Measurements from ENCODE around the gene SPEF2.

SPEF2 gene

GRCh38 chr5:35623991-35624390 is 6.3 kb downstream of the SPEF2 start:
- H3K4me3 ChIP-seq (ENCODE audit: low read depth, low read length): no peak overlapping the region
- H3K27me3 ChIP-seq (ENCODE audit: insufficient read depth, low read depth, severe bottlenecking): peaks cover 78% of the 10 kb centered on the region
- no peak overlapping the region for H3K27ac ChIP-seq
- H3K36me3 ChIP-seq: no peaks in the 10 kb centered on the region
- DNase-seq: no peak
- no peak for TF ChIP-seq CTCF (IDR thresholded peaks at IDR 0.05; ENCODE audit: low read depth, low read length)
- no peaks in the 10 kb centered on the region for H3K9me3 ChIP-seq (ENCODE audit: severe bottlenecking)

DNA sequence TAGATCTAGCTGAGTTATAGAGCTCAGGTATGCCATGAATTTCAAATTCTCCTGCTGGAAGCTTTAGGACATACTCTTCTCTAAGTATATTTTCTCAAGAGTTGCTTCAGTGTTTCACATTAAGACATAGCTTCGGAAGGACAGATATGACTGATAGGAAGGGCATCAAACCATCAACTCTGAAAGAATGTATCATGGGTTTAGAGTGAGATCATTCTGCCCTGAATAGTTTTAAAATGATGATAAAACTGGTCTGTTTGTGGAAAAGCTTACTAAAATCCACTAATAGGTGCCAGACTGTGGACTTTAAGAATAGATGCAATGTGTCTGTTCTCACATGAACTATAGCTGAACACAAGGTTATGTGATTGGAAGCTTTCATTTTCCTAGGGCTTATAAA is 8.4 kb downstream of the SPEF2 start:
- H3K4me3 ChIP-seq (ENCODE audit: low read depth, low read length): no peak overlapping the region
- no peak for TF ChIP-seq CTCF (IDR thresholded peaks at IDR 0.05; ENCODE audit: low read depth, low read length)
- DNase-seq: no peak
- H3K27me3 ChIP-seq (ENCODE audit: insufficient read depth, low read depth, severe bottlenecking): peaks cover 83% of the 10 kb centered on the region
- no peaks in the 10 kb centered on the region for H3K36me3 ChIP-seq
- no peaks in the 10 kb centered on the region for H3K9me3 ChIP-seq (ENCODE audit: severe bottlenecking)
- no peak overlapping the region for H3K27ac ChIP-seq

DNA sequence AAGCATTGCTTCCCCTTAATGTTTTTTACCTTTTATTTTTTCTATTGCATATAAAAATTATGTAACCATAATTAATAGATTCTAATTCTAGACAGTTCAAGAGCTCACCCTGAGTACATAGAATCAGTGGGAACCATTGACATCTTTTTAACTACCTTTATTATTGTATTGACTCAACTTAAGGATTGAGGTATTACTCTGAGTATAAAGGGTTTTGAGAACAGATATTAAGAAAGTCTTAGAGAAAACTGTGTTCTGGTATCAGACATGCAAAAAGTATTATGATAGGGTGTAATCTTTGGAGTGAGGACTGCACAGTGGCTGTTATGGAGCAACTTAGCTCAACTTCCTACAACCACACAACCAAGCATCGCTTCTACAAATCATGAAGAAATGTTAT is 8.9 kb downstream of the SPEF2 start:
- DNase-seq: no peak
- H3K27me3 ChIP-seq (ENCODE audit: insufficient read depth, low read depth, severe bottlenecking): peaks cover 83% of the 10 kb centered on the region
- no peaks in the 10 kb centered on the region for H3K36me3 ChIP-seq
- no peaks in the 10 kb centered on the region for H3K9me3 ChIP-seq (ENCODE audit: severe bottlenecking)
- no peak overlapping the region for H3K27ac ChIP-seq
- H3K4me3 ChIP-seq (ENCODE audit: low read depth, low read length): no peak overlapping the region
- no peak for TF ChIP-seq CTCF (IDR thresholded peaks at IDR 0.05; ENCODE audit: low read depth, low read length)

DNA sequence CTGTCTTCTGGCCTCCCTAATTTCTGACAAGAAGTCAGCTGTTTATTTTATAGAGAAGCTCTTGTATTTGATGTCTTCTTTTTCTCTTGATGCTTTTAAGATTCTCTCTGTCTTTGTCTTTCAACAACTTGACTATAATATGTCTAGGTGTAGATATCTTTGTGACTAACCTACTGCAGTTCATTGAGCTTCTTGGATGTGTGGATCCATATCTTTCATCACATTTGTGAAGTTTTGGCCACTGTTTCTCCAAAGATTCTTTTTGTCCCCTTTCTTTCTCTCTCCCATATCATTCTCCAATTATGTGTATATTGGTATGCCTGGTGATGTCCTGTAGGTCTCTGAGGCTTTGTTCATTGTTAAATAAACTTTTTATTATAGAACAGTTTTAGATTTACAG is 16.7 kb downstream of the SPEF2 start:
- peaks cover 63% of the 10 kb centered on the region for H3K27me3 ChIP-seq (ENCODE audit: insufficient read depth, low read depth, severe bottlenecking)
- no peak overlapping the region for H3K4me3 ChIP-seq (ENCODE audit: low read depth, low read length)
- DNase-seq: no peak
- no peaks in the 10 kb centered on the region for H3K9me3 ChIP-seq (ENCODE audit: severe bottlenecking)
- H3K27ac ChIP-seq: no peak overlapping the region
- H3K36me3 ChIP-seq: no peaks in the 10 kb centered on the region
- no peak for TF ChIP-seq CTCF (IDR thresholded peaks at IDR 0.05; ENCODE audit: low read depth, low read length)

DNA sequence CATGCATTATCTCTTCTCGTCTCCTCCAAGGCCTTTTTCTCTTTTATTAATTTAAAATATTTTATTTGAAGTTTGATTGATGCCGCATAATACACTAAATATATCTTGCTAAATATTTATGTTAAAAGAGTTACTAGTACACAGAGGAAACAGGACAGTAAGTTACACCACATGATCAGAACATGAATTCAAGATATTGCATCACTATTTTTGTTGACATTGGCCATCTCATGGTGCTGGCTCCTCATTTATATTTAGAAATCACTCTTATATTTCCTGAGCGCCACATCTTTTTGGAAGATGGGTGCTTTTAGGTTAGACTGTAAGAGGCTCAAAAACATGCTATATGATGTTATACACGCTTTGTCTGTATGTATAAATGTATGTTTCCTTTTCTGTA is 23.0 kb downstream of the SPEF2 start:
- H3K4me3 ChIP-seq (ENCODE audit: low read depth, low read length): no peak overlapping the region
- no peak for TF ChIP-seq CTCF (IDR thresholded peaks at IDR 0.05; ENCODE audit: low read depth, low read length)
- no peak overlapping the region for H3K27ac ChIP-seq
- DNase-seq: no peak
- H3K27me3 ChIP-seq (ENCODE audit: insufficient read depth, low read depth, severe bottlenecking): peaks cover 58% of the 10 kb centered on the region
- H3K36me3 ChIP-seq: no peaks in the 10 kb centered on the region
- no peaks in the 10 kb centered on the region for H3K9me3 ChIP-seq (ENCODE audit: severe bottlenecking)

DNA sequence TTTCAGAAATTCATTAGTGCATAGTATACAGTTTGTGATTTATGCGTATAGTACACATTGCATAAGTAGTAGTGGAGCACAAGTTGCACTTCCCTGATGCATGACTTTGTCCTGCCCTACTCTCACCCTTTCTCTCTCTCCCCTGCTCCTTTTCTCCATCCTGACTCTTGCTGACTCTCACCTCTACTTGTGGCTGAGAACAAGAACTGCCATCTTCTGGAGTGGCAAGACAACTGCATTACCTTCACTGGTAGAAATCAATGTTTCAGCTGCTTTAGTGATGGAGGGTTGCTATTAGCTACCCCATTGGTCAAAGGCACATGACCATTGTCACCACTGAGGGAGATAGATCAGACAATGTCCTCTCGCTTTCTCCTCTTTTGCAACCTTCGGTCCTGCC is 26.9 kb downstream of the SPEF2 start:
- H3K4me3 ChIP-seq (ENCODE audit: low read depth, low read length): no peak overlapping the region
- H3K27me3 ChIP-seq (ENCODE audit: insufficient read depth, low read depth, severe bottlenecking): peaks cover 43% of the 10 kb centered on the region
- H3K36me3 ChIP-seq: no peaks in the 10 kb centered on the region
- TF ChIP-seq CTCF (IDR thresholded peaks at IDR 0.05; ENCODE audit: low read depth, low read length): no peak
- H3K27ac ChIP-seq: no peak overlapping the region
- no peak for DNase-seq
- no peaks in the 10 kb centered on the region for H3K9me3 ChIP-seq (ENCODE audit: severe bottlenecking)

Data from WERI-Rb-1 (cell line).